ENCODE measurements around the gene ASPHD2.
"Not testable (repeated sequence)": the region's sequence is repeated elsewhere in the genome, so short reads cannot be mapped to it uniquely, and the experiment has no call there.

The ASPHD2 gene

GRCh38 chr22:26416256-26416655 is 12.8 kb upstream of the ASPHD2 start:
- DNase-seq (ENCODE audit: low read depth in 2 of 2, low spot score in 1 of 2) = no peak

- no peak for DNase-seq (ENCODE audit: low read depth in 2 of 2, low spot score in 1 of 2)
These were observed 12.3 kb upstream of the ASPHD2 start for GRCh38 chr22:26416670-26417276.

GRCh38 chr22:26417406-26417805 is 11.7 kb upstream of the ASPHD2 start:
- DNase-seq (ENCODE audit: low read depth in 2 of 2, low spot score in 1 of 2) = no peak

GRCh38 chr22:26418620-26419019 is 10.4 kb upstream of the ASPHD2 start:
- no peak for DNase-seq (ENCODE audit: low read depth in 2 of 2, low spot score in 1 of 2)

- no peak for DNase-seq (ENCODE audit: low read depth in 2 of 2, low spot score in 1 of 2)
These were observed 2.1 kb upstream of the ASPHD2 start for GRCh38 chr22:26426924-26427323.

GRCh38 chr22:26429458-26430286 is 612 bp downstream of the ASPHD2 start:
- no peak for DNase-seq (ENCODE audit: low read depth in 2 of 2, low spot score in 1 of 2)

GRCh38 chr22:26430600-26430999 is 1.5 kb downstream of the ASPHD2 start:
- no peak for DNase-seq (ENCODE audit: low read depth in 2 of 2, low spot score in 1 of 2)

- DNase-seq (ENCODE audit: low read depth in 2 of 2, low spot score in 1 of 2) = no peak
These were observed 2.4 kb downstream of the ASPHD2 start for GRCh38 chr22:26431261-26431995.

GRCh38 chr22:26432619-26433311 is 3.7 kb downstream of the ASPHD2 start:
- no peak for DNase-seq (ENCODE audit: low read depth in 2 of 2, low spot score in 1 of 2)

- DNase-seq (ENCODE audit: low read depth in 2 of 2, low spot score in 1 of 2) = no peak
These were observed 4.7 kb downstream of the ASPHD2 start for GRCh38 chr22:26433805-26434204.

GRCh38 chr22:26435327-26436093 is 6.5 kb downstream of the ASPHD2 start:
- no peak for DNase-seq (ENCODE audit: low read depth in 2 of 2, low spot score in 1 of 2)

GRCh38 chr22:26436903-26437515 is 7.9 kb downstream of the ASPHD2 start:
- DNase-seq (ENCODE audit: low read depth in 2 of 2, low spot score in 1 of 2) = no peak

- DNase-seq (ENCODE audit: low read depth in 2 of 2, low spot score in 1 of 2) = no peak
These were observed 8.8 kb downstream of the ASPHD2 start for GRCh38 chr22:26437694-26438392.

GRCh38 chr22:26438776-26439175 is 9.7 kb downstream of the ASPHD2 start:
- not testable (repeated sequence) for DNase-seq (ENCODE audit: low read depth in 2 of 2, low spot score in 1 of 2)

GRCh38 chr22:26439559-26439958 is 10.5 kb downstream of the ASPHD2 start:
- DNase-seq (ENCODE audit: low read depth in 2 of 2, low spot score in 1 of 2) = no peak

GRCh38 chr22:26442086-26442756 is 13.2 kb downstream of the ASPHD2 start:
- no peak for DNase-seq (ENCODE audit: low read depth in 2 of 2, low spot score in 1 of 2)

GRCh38 chr22:26443901-26444690 is 15.0 kb downstream of the ASPHD2 start:
- no peak for DNase-seq (ENCODE audit: low read depth in 2 of 2, low spot score in 1 of 2)

- no peak for DNase-seq (ENCODE audit: low read depth in 2 of 2, low spot score in 1 of 2)
These were observed 15.7 kb downstream of the ASPHD2 start for GRCh38 chr22:26444777-26445176.

Measured in stimulated activated CD8-positive, alpha-beta memory T cell treated with anti-CD3 and anti-CD28 coated beads, Interleukin-4, amount 100 ng/mL, for 1 hour (primary cell).